ENCODE measurements around the gene KCNB1. TPM values are rescaled to one million over a fixed set of nuclear protein-coding genes. Genes with fewer than 3 reads are reported as not detected.

The KCNB1 gene
- total RNA-seq, 1 donor from 2014 or later = 1.3 TPM

DNA sequence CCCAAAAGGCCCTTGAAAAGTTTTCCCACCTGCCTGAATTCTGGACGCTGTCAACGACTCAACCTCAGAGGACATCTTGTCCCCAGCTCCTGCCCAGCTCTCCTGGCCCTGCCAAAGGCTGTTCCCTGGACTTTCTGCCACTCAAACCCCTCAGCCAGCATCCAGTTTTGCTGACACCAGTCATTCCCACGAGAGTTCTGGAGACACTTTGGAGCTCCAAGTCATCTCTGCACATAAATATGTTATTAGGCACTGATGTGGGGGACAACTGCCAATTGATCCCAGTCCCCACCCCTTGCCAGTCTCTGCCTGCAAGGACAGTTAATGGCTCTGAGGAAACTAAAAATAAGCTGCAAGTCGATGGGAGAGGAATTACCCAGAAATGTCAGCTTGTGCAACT, 38.9 kb upstream of the KCNB1 start:
- no peak overlapping the region for H3K27ac Mint-ChIP-seq (ENCODE audit: unreplicated experiment)
- TF ChIP-seq CTCF (IDR thresholded peaks at IDR 0.05) = no peak
- no peaks in the 10 kb centered on the region for H3K27me3 Mint-ChIP-seq (ENCODE audit: low read depth)
- H3K9me3 Mint-ChIP-seq (ENCODE audit: low read depth) = no peaks in the 10 kb centered on the region
- DNase-seq (ENCODE audit: low spot score) = no peak
- H3K4me1 Mint-ChIP-seq (ENCODE audit: low read depth) = peaks cover 12% of the 10 kb centered on the region
- peaks cover 59% of the 10 kb centered on the region for H3K36me3 Mint-ChIP-seq (ENCODE audit: low read depth)
- no peak overlapping the region for H3K4me3 Mint-ChIP-seq (ENCODE audit: unreplicated experiment)

GRCh38 chr20:49519777-49520359, 37.4 kb upstream of the KCNB1 start:
- Mint-ChIP-seq H3K36me3 (ENCODE audit: low read depth) (peaks cover 55% of the 10 kb centered on the region), H3K9me3 (ENCODE audit: low read depth) (no peaks in the 10 kb centered on the region), H3K27me3 (ENCODE audit: low read depth) (no peaks in the 10 kb centered on the region), H3K4me1 (ENCODE audit: low read depth) (peaks cover 8% of the 10 kb centered on the region), H3K27ac (ENCODE audit: unreplicated experiment) (no peak overlapping the region), H3K4me3 (ENCODE audit: unreplicated experiment) (no peak overlapping the region)
- DNase-seq (ENCODE audit: low spot score) = no peak
- no peak for TF ChIP-seq CTCF (IDR thresholded peaks at IDR 0.05)

GRCh38 chr20:49519212-49519712, 36.8 kb upstream of the KCNB1 start:
- Mint-ChIP-seq H3K36me3 (ENCODE audit: low read depth) (peaks cover 51% of the 10 kb centered on the region), H3K4me3 (ENCODE audit: unreplicated experiment) (no peak overlapping the region)

GRCh38 chr20:49518576-49518975, 36.1 kb upstream of the KCNB1 start:
- H3K4me3 Mint-ChIP-seq (ENCODE audit: unreplicated experiment) = no peak overlapping the region
- H3K9me3 Mint-ChIP-seq (ENCODE audit: low read depth) = no peaks in the 10 kb centered on the region
- H3K27ac Mint-ChIP-seq (ENCODE audit: unreplicated experiment) = no peak overlapping the region
- no peak for TF ChIP-seq CTCF (IDR thresholded peaks at IDR 0.05)
- H3K27me3 Mint-ChIP-seq (ENCODE audit: low read depth) = no peaks in the 10 kb centered on the region
- no peak for DNase-seq (ENCODE audit: low spot score)
- H3K36me3 Mint-ChIP-seq (ENCODE audit: low read depth) = peaks cover 51% of the 10 kb centered on the region
- H3K4me1 Mint-ChIP-seq (ENCODE audit: low read depth) = peaks cover 8% of the 10 kb centered on the region

More at GRCh38 chr20:49519212-49519712, 36.8 kb upstream of the KCNB1 start:
- H3K27me3 Mint-ChIP-seq (ENCODE audit: low read depth) = no peaks in the 10 kb centered on the region
- no peaks in the 10 kb centered on the region for H3K9me3 Mint-ChIP-seq (ENCODE audit: low read depth)
- no peak for TF ChIP-seq CTCF (IDR thresholded peaks at IDR 0.05)
- peaks cover 8% of the 10 kb centered on the region for H3K4me1 Mint-ChIP-seq (ENCODE audit: low read depth)
- no peak overlapping the region for H3K27ac Mint-ChIP-seq (ENCODE audit: unreplicated experiment)
- no peak for DNase-seq (ENCODE audit: low spot score)

GRCh38 chr20:49517805-49518100, 35.3 kb upstream of the KCNB1 start:
- peaks cover 50% of the 10 kb centered on the region for H3K36me3 Mint-ChIP-seq (ENCODE audit: low read depth)
- peak overlapping the region; percentile 32 for H3K27ac Mint-ChIP-seq (ENCODE audit: unreplicated experiment)
- no peak overlapping the region for H3K4me3 Mint-ChIP-seq (ENCODE audit: unreplicated experiment)
- H3K9me3 Mint-ChIP-seq (ENCODE audit: low read depth) = no peaks in the 10 kb centered on the region
- peaks cover 8% of the 10 kb centered on the region for H3K4me1 Mint-ChIP-seq (ENCODE audit: low read depth)
- DNase-seq (ENCODE audit: low spot score) = no peak
- no peak for TF ChIP-seq CTCF (IDR thresholded peaks at IDR 0.05)
- H3K27me3 Mint-ChIP-seq (ENCODE audit: low read depth) = no peaks in the 10 kb centered on the region

All from chondrocyte (in vitro differentiated cells).